Hepatocyte (in vitro differentiated cells): ENCODE results near the gene LAMTOR4.

ENCODE experiments used
- CTCF ChIP-seq: fragments of 200-600 bp; sonication (generic); IDR thresholded peaks from 2 replicates; pipeline ENCODE4 v1.5.1; 2016; ENCODE audit warnings: antibody characterized with exemption, mild to moderate bottlenecking; ENCODE audit not compliant: poor library complexity
- EZH2 ChIP-seq: fragments of 200-600 bp; sonication (generic); IDR thresholded peaks from 2 replicates; pipeline ENCODE4 v1.6.1; 2016; ENCODE audit warnings: antibody characterized with exemption, mild to moderate bottlenecking, borderline replicate concordance

GRCh38 chr7:100141555-100141949 lies 7.2 kb upstream of the LAMTOR4 start:
- TF ChIP-seq CTCF (no peak), EZH2 (no peak)
